ENCODE results near the gene TRNT1.

The TRNT1 gene

GRCh38 chr3:3082234-3082924 lies 44.4 kb upstream of the TRNT1 start:
- Histone ChIP-seq H3K9me3 (ENCODE audit: control insufficient read depth, insufficient read depth, low read length) (no peaks in the 10 kb centered on the region), H3K79me2 (ENCODE audit: control insufficient read depth, low read length) (no peaks in the 10 kb centered on the region), H3K4me2 (ENCODE audit: low read length) (no peak overlapping the region), H3K27me3 (ENCODE audit: control insufficient read depth, low read length) (peaks cover 2% of the 10 kb centered on the region; the same call in 1 of the 2 replicates), H3K27ac (ENCODE audit: low read depth, low read length) (no peak overlapping the region), H3K4me1 (ENCODE audit: control insufficient read depth, low read length) (no peaks in the 10 kb centered on the region), H3K4me3 (ENCODE audit: low read length) (no peak overlapping the region), H4K20me1 (ENCODE audit: control insufficient read depth, insufficient read depth, low read depth, low read length) (no peaks in the 10 kb centered on the region), H3F3A (ENCODE audit: control insufficient read depth, insufficient read depth) (no peaks in the 10 kb centered on the region), H3K9me2 (replicated peaks; ENCODE audit: control insufficient read depth, low read length) (no peaks in the 10 kb centered on the region), H3K36me3 (ENCODE audit: control insufficient read depth, low read length) (no peaks in the 10 kb centered on the region)
- no peak for TF ChIP-seq EZH2phosphoT487 (IDR thresholded peaks at IDR 0.05; ENCODE audit: borderline replicate concordance, low read length)
- TF ChIP-seq, protein P1, sequence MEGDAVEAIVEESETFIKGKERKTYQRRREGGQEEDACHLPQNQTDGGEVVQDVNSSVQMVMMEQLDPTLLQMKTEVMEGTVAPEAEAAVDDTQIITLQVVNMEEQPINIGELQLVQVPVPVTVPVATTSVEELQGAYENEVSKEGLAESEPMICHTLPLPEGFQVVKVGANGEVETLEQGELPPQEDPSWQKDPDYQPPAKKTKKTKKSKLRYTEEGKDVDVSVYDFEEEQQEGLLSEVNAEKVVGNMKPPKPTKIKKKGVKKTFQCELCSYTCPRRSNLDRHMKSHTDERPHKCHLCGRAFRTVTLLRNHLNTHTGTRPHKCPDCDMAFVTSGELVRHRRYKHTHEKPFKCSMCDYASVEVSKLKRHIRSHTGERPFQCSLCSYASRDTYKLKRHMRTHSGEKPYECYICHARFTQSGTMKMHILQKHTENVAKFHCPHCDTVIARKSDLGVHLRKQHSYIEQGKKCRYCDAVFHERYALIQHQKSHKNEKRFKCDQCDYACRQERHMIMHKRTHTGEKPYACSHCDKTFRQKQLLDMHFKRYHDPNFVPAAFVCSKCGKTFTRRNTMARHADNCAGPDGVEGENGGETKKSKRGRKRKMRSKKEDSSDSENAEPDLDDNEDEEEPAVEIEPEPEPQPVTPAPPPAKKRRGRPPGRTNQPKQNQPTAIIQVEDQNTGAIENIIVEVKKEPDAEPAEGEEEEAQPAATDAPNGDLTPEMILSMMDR (IDR thresholded peaks at IDR 0.05; ENCODE audit: low read depth, low read length, poor library complexity, severe bottlenecking): no peak

DNA sequence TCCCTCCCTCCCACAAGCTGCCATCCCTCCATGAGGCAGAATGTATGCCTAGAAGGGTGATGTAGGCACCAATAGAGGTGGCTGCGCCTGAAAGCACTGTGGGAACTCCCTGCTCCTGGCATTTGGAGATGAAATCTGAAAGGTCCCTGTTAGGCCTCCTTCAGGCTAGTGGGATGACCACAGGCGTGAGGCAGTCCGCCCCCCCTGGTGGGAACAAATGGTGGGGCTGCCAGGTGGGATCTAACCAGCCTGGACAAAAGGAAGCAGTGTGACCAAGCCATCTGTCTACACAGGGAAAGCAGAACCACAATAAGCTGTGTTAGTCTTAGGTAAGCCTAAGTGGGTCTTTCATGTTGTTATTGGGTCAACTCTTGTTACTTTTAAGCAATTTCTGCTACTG lies 41.9 kb upstream of the TRNT1 start:
- no peak overlapping the region for H3K4me2 ChIP-seq (ENCODE audit: low read length)
- H3K27ac ChIP-seq (ENCODE audit: low read depth, low read length): no peak overlapping the region
- no peaks in the 10 kb centered on the region for H3K36me3 ChIP-seq (ENCODE audit: control insufficient read depth, low read length)
- no peak overlapping the region for H3K4me3 ChIP-seq (ENCODE audit: low read length)
- TF ChIP-seq EZH2phosphoT487 (IDR thresholded peaks at IDR 0.05; ENCODE audit: borderline replicate concordance, low read length): no peak
- TF ChIP-seq, protein P1 (IDR thresholded peaks at IDR 0.05; ENCODE audit: low read depth, low read length, poor library complexity, severe bottlenecking): no peak
- H3K9me3 ChIP-seq (ENCODE audit: control insufficient read depth, insufficient read depth, low read length): no peaks in the 10 kb centered on the region
- H3K27me3 ChIP-seq (ENCODE audit: control insufficient read depth, low read length): peaks cover 2% of the 10 kb centered on the region; the same call in 1 of the 2 replicates
- no peaks in the 10 kb centered on the region for H3F3A ChIP-seq (ENCODE audit: control insufficient read depth, insufficient read depth)
- no peaks in the 10 kb centered on the region for H3K79me2 ChIP-seq (ENCODE audit: control insufficient read depth, low read length)
- no peaks in the 10 kb centered on the region for H3K9me2 ChIP-seq (replicated peaks; ENCODE audit: control insufficient read depth, low read length)
- H3K4me1 ChIP-seq (ENCODE audit: control insufficient read depth, low read length): peaks cover 10% of the 10 kb centered on the region
- H4K20me1 ChIP-seq (ENCODE audit: control insufficient read depth, insufficient read depth, low read depth, low read length): no peaks in the 10 kb centered on the region

- H3K4me1 ChIP-seq (ENCODE audit: control insufficient read depth, low read length): peaks cover 10% of the 10 kb centered on the region
- TF ChIP-seq, protein P1 (IDR thresholded peaks at IDR 0.05; ENCODE audit: low read depth, low read length, poor library complexity, severe bottlenecking): no peak
- no peak for TF ChIP-seq EZH2phosphoT487 (IDR thresholded peaks at IDR 0.05; ENCODE audit: borderline replicate concordance, low read length)
- H3K27me3 ChIP-seq (ENCODE audit: control insufficient read depth, low read length): peaks cover 2% of the 10 kb centered on the region; the same call in 1 of the 2 replicates
- no peaks in the 10 kb centered on the region for H3F3A ChIP-seq (ENCODE audit: control insufficient read depth, insufficient read depth)
- no peaks in the 10 kb centered on the region for H3K9me3 ChIP-seq (ENCODE audit: control insufficient read depth, insufficient read depth, low read length)
- no peak overlapping the region for H3K4me2 ChIP-seq (ENCODE audit: low read length)
- H3K79me2 ChIP-seq (ENCODE audit: control insufficient read depth, low read length): no peaks in the 10 kb centered on the region
- no peak overlapping the region for H3K27ac ChIP-seq (ENCODE audit: low read depth, low read length)
- H4K20me1 ChIP-seq (ENCODE audit: control insufficient read depth, insufficient read depth, low read depth, low read length): no peaks in the 10 kb centered on the region
- H3K4me3 ChIP-seq (ENCODE audit: low read length): no peak overlapping the region
- no peaks in the 10 kb centered on the region for H3K9me2 ChIP-seq (replicated peaks; ENCODE audit: control insufficient read depth, low read length)
- H3K36me3 ChIP-seq (ENCODE audit: control insufficient read depth, low read length): no peaks in the 10 kb centered on the region
Observed at GRCh38 chr3:3085782-3086181, 41.0 kb upstream of the TRNT1 start.
